Neuronal stem cell (in vitro differentiated cells): ENCODE results near the gene PHLDB3.

Experiments
- DNase-seq: peaks from one replicate; pipeline ENCODE4 v3.0.0-alpha.2; 2013; ENCODE audit warnings: low spot score
- H2AFZ ChIP-seq: one replicate; pipeline ENCODE4 v1.6.1; 2013; ENCODE audit warnings: mild to moderate bottlenecking, low read length, inconsistent platforms
- H2AK5ac ChIP-seq: 2 replicates; pipeline ENCODE4 v1.6.1; 2013; ENCODE audit warnings: low read depth, mild to moderate bottlenecking, inconsistent platforms, low read length, moderate library complexity, mixed read lengths
- H2BK120ac ChIP-seq: 2 replicates; pipeline ENCODE4 v1.6.1; 2013; ENCODE audit warnings: low read depth, mild to moderate bottlenecking, inconsistent platforms, low read length, moderate library complexity, mixed read lengths
- H2BK12ac ChIP-seq: one replicate; pipeline ENCODE4 v1.6.1; 2013; ENCODE audit warnings: low read length, inconsistent platforms
- H2BK15ac ChIP-seq: 2 replicates; pipeline ENCODE4 v1.6.1; 2013; ENCODE audit warnings: mild to moderate bottlenecking, low read length, inconsistent platforms, mixed read lengths
- H2BK5ac ChIP-seq: one replicate; pipeline ENCODE4 v1.6.1; 2013; ENCODE audit warnings: inconsistent platforms, mild to moderate bottlenecking, low read length, moderate library complexity
- H3K14ac ChIP-seq: one replicate; pipeline ENCODE4 v1.6.1; 2013; ENCODE audit warnings: low read length, inconsistent platforms
- H3K18ac ChIP-seq: 2 replicates; pipeline ENCODE4 v1.6.1; 2013; ENCODE audit warnings: low read length, inconsistent platforms
- H3K23ac ChIP-seq: 2 replicates; pipeline ENCODE4 v1.6.1; 2013; ENCODE audit warnings: low read depth, mild to moderate bottlenecking, mixed read lengths, low read length, inconsistent platforms; ENCODE audit not compliant: poor library complexity
- H3K27ac ChIP-seq: replicated peaks from 3 replicates; pipeline ENCODE4 v1.5.1; 2013; ENCODE audit warnings: low read length, inconsistent platforms
- H3K27me3 ChIP-seq, 3 experiments: 2 replicates each; pipeline ENCODE4 v1.6.1; 2013; ENCODE audit warnings: low read length in 3 of 3, mild to moderate bottlenecking in 2 of 3, inconsistent platforms in 1 of 3, low read depth in 1 of 3, mixed read lengths in 1 of 3, moderate library complexity in 1 of 3; ENCODE audit not compliant: control insufficient read depth in 3 of 3, insufficient read depth in 3 of 3
- H3K36me3 ChIP-seq, 2 donors: replicated peaks in 1 of 2; 2 replicates each; pipeline ENCODE4 v1.6.1; 2013; ENCODE audit warnings: low read length in 2 of 2; ENCODE audit not compliant: control insufficient read depth in 2 of 2, insufficient read depth in 2 of 2
- H3K4ac ChIP-seq: 2 replicates; pipeline ENCODE4 v1.6.1; 2013; ENCODE audit warnings: inconsistent platforms, mild to moderate bottlenecking, low read length, moderate library complexity
- H3K4me1 ChIP-seq, 2 donors: 1 replicate in 1 of 2; 2 replicates in 1 of 2; pipeline ENCODE4 v1.6.1; 2013; ENCODE audit warnings: low read length in 2 of 2, low read depth in 1 of 2; ENCODE audit not compliant: control insufficient read depth in 2 of 2, insufficient read depth in 1 of 2
- H3K4me2 ChIP-seq: one replicate; pipeline ENCODE4 v1.6.1; 2013; ENCODE audit warnings: mild to moderate bottlenecking, low read length, inconsistent platforms; ENCODE audit not compliant: insufficient read depth, poor library complexity, severe bottlenecking
- H3K4me3 ChIP-seq, 2 donors: 2 replicates each; pipeline ENCODE4 v1.5.1; 2013; ENCODE audit warnings: low read length in 2 of 2, mild to moderate bottlenecking in 2 of 2, inconsistent platforms in 1 of 2, moderate library complexity in 1 of 2
- H3K79me1 ChIP-seq: one replicate; pipeline ENCODE4 v1.6.1; 2013; ENCODE audit warnings: low read depth, mild to moderate bottlenecking, inconsistent platforms, low read length, moderate library complexity
- H3K9ac ChIP-seq: one replicate; pipeline ENCODE4 v1.6.1; 2013; ENCODE audit warnings: mild to moderate bottlenecking, low read depth, low read length, inconsistent platforms; ENCODE audit not compliant: poor library complexity
- H3K9me3 ChIP-seq, 2 donors: replicated peaks in 1 of 2; 2 replicates each; pipeline versions ENCODE3 to v1.6.1; 2013; ENCODE audit warnings: low read length in 2 of 2, mild to moderate bottlenecking in 2 of 2, inconsistent platforms in 1 of 2, low read depth in 1 of 2, mixed read lengths in 1 of 2, moderate library complexity in 1 of 2; ENCODE audit not compliant: control insufficient read depth in 2 of 2, insufficient read depth in 1 of 2
- H4K8ac ChIP-seq: one replicate; pipeline ENCODE4 v1.6.1; 2013; ENCODE audit warnings: low read depth, mild to moderate bottlenecking, inconsistent platforms, low read length, moderate library complexity
- H4K91ac ChIP-seq: one replicate; pipeline ENCODE4 v1.6.1; 2013; ENCODE audit warnings: low read length, low read depth, mild to moderate bottlenecking, inconsistent platforms; ENCODE audit not compliant: poor library complexity
- WGBS, 2 donors: extraction: QIAGEN DNeasy Blood & Tissue Kit; methylation state at CpG; one replicate each; pipeline ENCODE4 v1.1.7; 2013; ENCODE audit warnings: missing lambda C conversion rate in 2 of 2, mixed read lengths in 1 of 2; ENCODE audit not compliant: insufficient read length in 2 of 2, insufficient replicate concordance in 1 of 2; ENCODE audit errors: extremely low coverage in 2 of 2; 5-methylcytosine and 5-hydroxymethylcytosine counted together

Gene PHLDB3

DNA sequence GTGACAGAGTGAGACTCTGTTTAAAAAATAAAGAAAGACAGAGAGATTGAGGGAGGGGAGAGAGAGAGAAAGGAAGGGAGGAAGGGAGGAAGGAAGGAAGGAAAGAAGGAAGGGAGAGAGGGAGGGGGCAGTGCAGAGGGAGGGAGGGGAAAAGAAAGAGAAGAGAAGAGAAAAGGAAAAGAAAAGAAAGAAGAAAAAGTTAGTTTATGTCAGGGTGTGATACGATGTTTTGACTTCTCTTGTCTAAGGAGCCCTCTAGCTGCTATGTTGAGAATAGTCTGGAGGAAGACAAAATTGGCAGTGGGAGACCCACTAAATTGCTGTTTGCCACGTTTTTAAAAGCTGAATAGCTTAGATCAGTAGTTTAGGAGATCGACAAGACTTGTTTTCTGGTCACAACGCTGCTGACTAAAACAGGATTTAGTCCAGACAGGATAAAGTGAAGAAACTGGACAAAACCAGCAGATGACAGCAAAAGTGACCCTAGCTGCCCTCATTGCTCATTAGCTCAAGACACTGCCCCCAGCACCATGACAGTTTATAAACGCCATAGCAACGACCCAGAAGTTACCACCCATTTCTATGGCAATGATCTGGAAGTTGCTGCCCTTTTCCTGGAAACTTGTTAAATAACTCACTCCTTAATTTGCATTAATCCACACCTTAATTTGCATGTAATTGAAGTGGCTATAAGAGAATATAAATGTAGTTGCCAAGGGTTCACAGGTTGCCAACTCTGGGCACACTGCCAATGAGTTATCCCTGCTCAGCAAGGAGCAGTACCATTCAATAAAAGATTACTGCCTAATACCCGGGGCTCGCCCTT lies 78.8 kb downstream of the PHLDB3 start:
- H3K36me3 ChIP-seq, result no peaks in the 10 kb centered on the region
- no peak overlapping the region for H2BK15ac ChIP-seq
- no peak overlapping the region for H3K14ac ChIP-seq
- H2BK12ac ChIP-seq, result no peak overlapping the region
- no peaks in the 10 kb centered on the region for H3K79me1 ChIP-seq
- H3K18ac ChIP-seq, result no peak overlapping the region
- H3K4me3 ChIP-seq, result no peak overlapping the region
- no peak overlapping the region for H3K4me2 ChIP-seq
- WGBS, 2 donors, result no CpG with 5 or more reads among the region's 8 CpGs
- H4K8ac ChIP-seq, result no peak overlapping the region
- DNase-seq, result no peak
- H3K4me1 ChIP-seq, result no peaks in the 10 kb centered on the region
- H3K9me3 ChIP-seq, result no peaks in the 10 kb centered on the region
- H2BK120ac ChIP-seq, result no peak overlapping the region
- no peak overlapping the region for H2BK5ac ChIP-seq
- H3K9ac ChIP-seq, result no peak overlapping the region
- peak overlapping the region; percentile 53 for H2AFZ ChIP-seq
- H2AK5ac ChIP-seq, result no peak overlapping the region
- no peaks in the 10 kb centered on the region for H3K27me3 ChIP-seq
- H3K4ac ChIP-seq, result no peak overlapping the region
- H3K27ac ChIP-seq, result no peak overlapping the region
- H3K23ac ChIP-seq, result no peak overlapping the region
- no peak overlapping the region for H4K91ac ChIP-seq
